NT2/D1 (cell line): ENCODE data around the gene TIMM17B.

Experiments used
- DNase-seq: peaks from one replicate; pipeline ENCODE4 v3.0.0-alpha.2; 2011; ENCODE audit warnings: low read depth, low spot score
- H3K27me3 ChIP-seq: 2 replicates; pipeline ENCODE4 v1.6.0; 2011; ENCODE audit warnings: mild to moderate bottlenecking; ENCODE audit not compliant: insufficient read length, insufficient read depth
- H3K36me3 ChIP-seq: 2 replicates; pipeline ENCODE4 v1.6.1; 2011; ENCODE audit warnings: mild to moderate bottlenecking, low read length, mixed read lengths; ENCODE audit not compliant: insufficient read depth, insufficient read length
- H3K4me1 ChIP-seq: 2 replicates; pipeline ENCODE4 v1.5.1; 2011; ENCODE audit not compliant: insufficient read depth, insufficient read length
- H3K4me3 ChIP-seq: 2 replicates; pipeline ENCODE4 v1.5.1; 2011; ENCODE audit warnings: low read depth; ENCODE audit not compliant: insufficient read length
- H3K9ac ChIP-seq: 2 replicates; pipeline ENCODE4 v1.6.0; 2011; ENCODE audit warnings: low read depth; ENCODE audit not compliant: insufficient read length
- H3K9me3 ChIP-seq: 2 replicates; pipeline ENCODE4 v1.5.1; 2011; ENCODE audit warnings: mild to moderate bottlenecking, low read length; ENCODE audit not compliant: insufficient read depth
- SUZ12 ChIP-seq: IDR thresholded peaks from 2 replicates; pipeline ENCODE4 v1.6.1; 2011; ENCODE audit not compliant: insufficient read length, insufficient read depth; ENCODE audit errors: extremely low read depth
- YY1 ChIP-seq: IDR thresholded peaks from 2 replicates; pipeline ENCODE4 v1.6.1; 2011; ENCODE audit not compliant: insufficient read length, insufficient read depth
- ZNF274 ChIP-seq: IDR thresholded peaks from 2 replicates; pipeline ENCODE4 v1.6.1; 2011; ENCODE audit warnings: mild to moderate bottlenecking, low read depth, low read length

The TIMM17B gene

GRCh38 chrX:48937054-48937907, 39.7 kb upstream of the TIMM17B start:
- Histone ChIP-seq H3K9ac (peak overlapping the region; percentile 57), H3K4me3 (no peak overlapping the region), H3K27me3 (no peaks in the 10 kb centered on the region), H3K9me3 (no peaks in the 10 kb centered on the region), H3K4me1 (peaks cover 13% of the 10 kb centered on the region), H3K36me3 (peaks cover 68% of the 10 kb centered on the region)
- TF ChIP-seq YY1 (no peak), ZNF274 (no peak)
- DNase-seq, result no peak

- peaks cover 11% of the 10 kb centered on the region for H3K4me1 ChIP-seq
- no peak for TF ChIP-seq SUZ12
- TF ChIP-seq YY1, result no peak
- no peak for TF ChIP-seq ZNF274
- no peak for DNase-seq
- H3K9ac ChIP-seq, result peak overlapping the region; percentile 28
- H3K36me3 ChIP-seq, result peaks cover 63% of the 10 kb centered on the region
- no peak overlapping the region for H3K4me3 ChIP-seq
- H3K9me3 ChIP-seq, result no peaks in the 10 kb centered on the region
- H3K27me3 ChIP-seq, result no peaks in the 10 kb centered on the region
Measured at GRCh38 chrX:48936429-48937053, 39.0 kb upstream of the TIMM17B start.

- no peak for TF ChIP-seq SUZ12
- no peak for TF ChIP-seq YY1
- no peak for TF ChIP-seq ZNF274
- DNase-seq, result no peak
- Histone ChIP-seq H3K9ac (no peak overlapping the region), H3K27me3 (no peaks in the 10 kb centered on the region), H3K4me1 (peaks cover 5% of the 10 kb centered on the region), H3K4me3 (no peak overlapping the region), H3K36me3 (peaks cover 58% of the 10 kb centered on the region), H3K9me3 (no peaks in the 10 kb centered on the region)
Measured at GRCh38 chrX:48935301-48935670, 37.7 kb upstream of the TIMM17B start.

GRCh38 chrX:48934581-48935300, 37.2 kb upstream of the TIMM17B start:
- H3K4me1 ChIP-seq, result peaks cover 5% of the 10 kb centered on the region
- no peak overlapping the region for H3K4me3 ChIP-seq
- no peak for DNase-seq
- H3K9ac ChIP-seq, result no peak overlapping the region
- no peak for TF ChIP-seq SUZ12
- TF ChIP-seq YY1, result no peak
- TF ChIP-seq ZNF274, result no peak
- no peaks in the 10 kb centered on the region for H3K27me3 ChIP-seq
- H3K9me3 ChIP-seq, result no peaks in the 10 kb centered on the region
- H3K36me3 ChIP-seq, result peaks cover 56% of the 10 kb centered on the region

- TF ChIP-seq SUZ12 (no peak), YY1 (no peak), ZNF274 (no peak)
- DNase-seq, result no peak
- Histone ChIP-seq H3K4me3 (no peak overlapping the region), H3K4me1 (peaks cover 5% of the 10 kb centered on the region), H3K9ac (no peak overlapping the region), H3K9me3 (no peaks in the 10 kb centered on the region), H3K27me3 (no peaks in the 10 kb centered on the region), H3K36me3 (peaks cover 47% of the 10 kb centered on the region)
Measured at GRCh38 chrX:48933757-48934156, 36.2 kb upstream of the TIMM17B start.

- no peak overlapping the region for H3K4me3 ChIP-seq
- TF ChIP-seq SUZ12 (no peak), ZNF274 (no peak)
- peaks cover 50% of the 10 kb centered on the region for H3K36me3 ChIP-seq
- DNase-seq, result peak; percentile 90
- H3K4me1 ChIP-seq, result no peaks in the 10 kb centered on the region
- H3K9me3 ChIP-seq, result no peaks in the 10 kb centered on the region
- peak overlapping the region; percentile 24 for H3K9ac ChIP-seq
- no peaks in the 10 kb centered on the region for H3K27me3 ChIP-seq
Measured at GRCh38 chrX:48927736-48928382, 30.3 kb upstream of the TIMM17B start.

GRCh38 chrX:48927123-48927522, 29.6 kb upstream of the TIMM17B start:
- peak overlapping the region; percentile 24 for H3K9ac ChIP-seq
- H3K36me3 ChIP-seq, result peaks cover 53% of the 10 kb centered on the region
- H3K9me3 ChIP-seq, result no peaks in the 10 kb centered on the region
- H3K4me3 ChIP-seq, result peak overlapping the region; percentile 4
- no peaks in the 10 kb centered on the region for H3K4me1 ChIP-seq
- no peak for DNase-seq
- no peaks in the 10 kb centered on the region for H3K27me3 ChIP-seq
- no peak for TF ChIP-seq SUZ12
